Stimulated activated CD4-positive, alpha-beta T cell treated with anti-CD3 and anti-CD28 coated beads, Interleukin-2, amount 100 ng/mL, for 48 hours (primary cell): ENCODE results near the gene RUNX3.
"Not testable (repeated sequence)": the region's sequence is repeated elsewhere in the genome, so short reads cannot be mapped to it uniquely, and the experiment has no call there.

Experiments
- DNase-seq, 2 donors: peaks; one replicate each; pipeline ENCODE4 v3.0.0-alpha.2; 2020

The RUNX3 gene

GRCh38 chr1:24911651-24912155 lies 18.4 kb downstream of the RUNX3 start:
- DNase-seq, result no peak

DNA sequence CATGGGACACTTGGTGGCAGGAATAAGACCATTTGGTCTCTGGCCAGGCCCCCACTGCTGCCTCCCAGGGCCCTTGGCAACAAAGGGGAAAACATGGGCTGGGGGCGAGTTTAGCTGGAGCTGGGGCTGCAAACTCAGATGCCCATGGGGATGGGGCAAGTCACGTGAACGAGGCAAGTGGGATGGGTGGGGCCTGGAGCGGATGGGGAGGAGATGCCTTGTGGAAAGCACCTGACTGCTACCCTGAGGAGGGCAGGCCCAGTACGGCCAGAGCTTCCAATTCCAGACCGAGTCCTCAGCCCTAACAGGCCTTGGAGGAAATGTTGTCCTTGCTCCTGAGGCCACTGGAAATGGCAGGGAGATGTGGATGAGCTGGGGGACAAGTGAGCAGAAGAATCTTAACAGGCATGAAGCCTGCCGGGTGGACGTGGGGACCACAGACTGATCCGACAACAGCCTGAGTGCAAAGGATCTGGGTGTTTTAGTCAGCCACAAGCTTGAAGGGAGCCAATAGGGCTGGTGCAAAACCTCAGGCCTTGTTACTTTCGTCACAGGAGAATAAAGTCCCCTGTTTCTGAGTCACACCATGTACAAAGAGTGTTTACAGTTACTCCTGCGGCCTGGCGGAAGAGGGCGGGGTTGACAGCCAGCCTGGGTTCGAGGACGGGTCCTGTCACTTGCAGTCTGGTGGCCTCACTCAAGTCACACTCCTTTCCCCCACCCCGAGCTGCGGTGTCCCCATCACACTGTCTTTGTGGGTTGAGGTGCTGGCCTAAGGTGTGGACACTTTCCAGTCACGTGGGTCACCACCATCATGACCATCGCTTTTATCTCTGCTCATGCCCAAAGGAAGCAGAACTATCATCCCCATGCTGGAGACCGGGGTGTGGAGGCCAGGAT lies 19.1 kb downstream of the RUNX3 start:
- DNase-seq, result no peak

- DNase-seq, result no peak
These were observed 19.9 kb downstream of the RUNX3 start for GRCh38 chr1:24910210-24910609.

DNA sequence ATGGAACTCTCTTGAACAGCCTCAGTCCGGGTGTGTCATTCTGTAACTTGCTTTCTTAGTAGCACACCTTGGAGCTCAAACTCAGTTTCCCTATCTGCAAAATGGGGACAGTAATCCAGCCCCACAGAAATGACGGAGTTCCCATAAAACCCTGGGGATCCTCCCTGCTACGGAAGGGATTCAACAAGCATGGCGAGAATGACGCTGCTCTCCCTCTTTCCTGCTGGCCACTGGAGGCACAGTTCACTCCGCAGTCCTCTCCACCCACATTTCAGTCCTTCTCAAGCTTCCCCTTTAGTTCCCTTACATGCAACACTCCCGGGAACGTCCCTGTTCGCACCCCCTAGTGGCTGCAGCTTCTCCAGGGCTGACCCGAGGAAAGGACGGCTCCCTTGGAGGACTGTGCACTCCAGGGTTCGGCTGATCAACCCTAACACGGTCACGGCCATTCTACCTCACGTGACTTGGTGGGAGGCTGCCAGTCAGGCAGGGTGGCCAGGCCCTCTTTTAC lies 20.6 kb downstream of the RUNX3 start:
- DNase-seq, result no peak

DNA sequence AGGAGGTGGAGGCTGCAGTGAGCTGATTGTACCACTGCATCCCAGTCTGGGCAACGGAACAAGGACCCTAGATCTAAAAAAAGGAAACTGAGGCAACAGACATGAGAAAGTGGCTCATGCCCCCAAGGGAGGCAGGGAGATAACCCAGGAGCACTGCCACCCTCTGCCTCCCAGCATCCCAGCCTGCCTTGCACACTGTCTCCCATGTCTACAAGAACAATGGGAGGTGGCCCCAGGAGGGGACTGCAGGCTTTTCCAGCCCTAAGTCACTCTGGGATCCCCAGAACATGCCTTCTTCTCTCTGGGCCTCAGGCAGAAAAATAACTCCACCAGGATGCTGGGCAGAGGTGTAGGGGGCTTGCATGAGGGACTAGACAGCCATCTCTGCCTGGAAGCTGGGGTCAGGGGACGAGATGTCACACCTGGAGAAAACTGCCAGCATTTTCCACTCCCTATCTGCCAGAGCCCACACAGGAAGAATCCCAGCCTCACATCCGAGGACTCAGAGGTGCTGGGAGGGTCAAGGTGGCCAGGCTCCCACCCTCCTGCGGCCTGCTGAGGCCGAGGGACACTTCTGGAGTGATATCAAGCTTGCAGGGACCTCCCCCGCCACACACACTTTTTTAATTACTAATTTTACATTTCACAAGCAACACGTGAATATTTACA lies 21.4 kb downstream of the RUNX3 start:
- no peak for DNase-seq

DNA sequence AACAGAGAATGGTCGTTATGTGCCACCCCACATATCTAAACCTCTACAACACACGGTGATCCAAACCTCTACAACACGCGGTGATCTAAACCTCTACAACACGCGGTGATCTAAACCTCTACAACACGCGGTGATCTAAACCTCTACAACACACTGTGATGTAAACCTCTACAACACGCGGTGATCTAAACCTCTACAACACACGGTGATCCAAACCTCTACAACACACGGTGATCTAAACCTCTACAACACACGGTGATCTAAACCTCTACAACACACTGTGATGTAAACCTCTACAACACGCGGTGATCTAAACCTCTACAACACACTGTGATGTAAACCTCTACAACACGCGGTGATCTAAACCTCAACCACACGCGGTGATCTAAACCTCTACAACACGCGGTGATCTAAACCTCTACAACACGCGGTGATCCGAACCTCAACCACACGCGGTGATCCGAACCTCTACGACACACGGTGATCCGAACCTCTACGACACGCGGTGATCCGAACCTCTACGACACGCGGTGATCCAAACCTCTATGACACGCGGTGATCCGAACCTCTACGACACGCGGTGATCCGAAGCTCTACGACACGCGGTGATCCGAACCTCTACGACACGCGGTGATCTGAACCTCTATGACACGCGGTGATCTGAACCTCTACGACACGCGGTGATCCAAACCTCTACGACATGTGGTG lies 22.3 kb downstream of the RUNX3 start:
- not testable (repeated sequence) for DNase-seq

- DNase-seq, result no peak
These were observed 23.2 kb downstream of the RUNX3 start for GRCh38 chr1:24906760-24907490.

GRCh38 chr1:24905979-24906720 lies 23.9 kb downstream of the RUNX3 start:
- DNase-seq, result no peak

DNA sequence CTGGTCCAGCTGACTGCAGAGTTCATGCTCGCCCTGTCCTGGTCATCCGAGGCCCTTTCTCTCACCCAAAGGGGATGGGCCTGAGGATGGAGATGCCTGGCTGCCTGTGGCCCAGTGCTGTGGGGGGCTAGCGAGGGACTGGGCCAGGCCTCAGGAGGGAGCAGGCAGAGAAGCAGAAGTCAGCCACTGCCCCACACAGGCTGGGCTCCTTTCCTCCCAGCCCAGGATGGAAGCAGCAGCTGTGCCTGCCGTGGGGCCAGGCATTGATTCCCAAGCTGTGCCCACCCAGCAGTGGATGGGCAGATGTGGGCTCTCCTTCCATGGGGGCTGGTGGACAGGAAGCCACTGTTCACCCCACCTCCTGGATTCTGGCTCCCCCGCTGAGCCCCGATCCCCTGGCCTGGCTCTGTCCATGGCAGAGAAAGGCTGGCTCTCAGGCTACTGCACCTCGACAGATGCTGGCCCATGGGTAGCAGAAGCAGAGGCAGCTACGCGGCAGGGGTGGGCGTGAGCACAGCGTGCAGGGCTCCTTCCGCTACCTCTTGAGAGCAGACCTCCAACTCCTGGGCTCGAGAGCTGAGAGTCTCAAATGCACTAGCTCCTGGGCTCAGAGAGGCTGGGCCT lies 24.6 kb downstream of the RUNX3 start:
- DNase-seq, result no peak

DNA sequence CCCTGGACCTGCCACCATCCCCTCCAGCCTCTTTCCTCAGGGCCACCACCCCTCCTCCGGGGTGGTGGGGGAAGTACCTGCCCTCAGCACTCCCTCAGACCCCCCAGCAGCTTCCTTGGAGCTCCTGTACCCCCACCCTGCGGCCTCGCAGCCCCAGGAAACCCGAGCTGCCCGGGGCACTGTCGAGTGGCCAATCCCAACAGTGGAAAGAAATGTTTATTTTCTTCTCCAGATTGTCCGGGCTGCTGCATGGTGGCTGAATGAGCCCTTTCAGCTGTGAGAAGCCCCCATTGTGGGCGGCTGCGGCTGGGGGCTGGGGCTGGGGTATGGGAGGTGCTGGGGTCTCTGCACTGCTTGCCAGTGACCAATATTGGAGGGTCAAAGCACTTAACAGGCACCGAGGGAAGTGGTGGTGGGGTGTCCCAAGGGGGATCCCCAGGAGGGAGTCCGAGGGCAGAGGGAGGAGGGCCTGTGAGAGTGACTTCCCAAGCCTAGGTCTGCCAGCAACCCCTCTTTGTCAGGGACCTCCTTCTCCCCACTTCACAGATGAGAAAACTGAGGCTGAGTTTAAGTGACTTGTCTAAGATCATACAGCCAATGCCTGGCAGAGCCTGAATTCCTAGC lies 25.2 kb downstream of the RUNX3 start:
- DNase-seq, result no peak

DNA sequence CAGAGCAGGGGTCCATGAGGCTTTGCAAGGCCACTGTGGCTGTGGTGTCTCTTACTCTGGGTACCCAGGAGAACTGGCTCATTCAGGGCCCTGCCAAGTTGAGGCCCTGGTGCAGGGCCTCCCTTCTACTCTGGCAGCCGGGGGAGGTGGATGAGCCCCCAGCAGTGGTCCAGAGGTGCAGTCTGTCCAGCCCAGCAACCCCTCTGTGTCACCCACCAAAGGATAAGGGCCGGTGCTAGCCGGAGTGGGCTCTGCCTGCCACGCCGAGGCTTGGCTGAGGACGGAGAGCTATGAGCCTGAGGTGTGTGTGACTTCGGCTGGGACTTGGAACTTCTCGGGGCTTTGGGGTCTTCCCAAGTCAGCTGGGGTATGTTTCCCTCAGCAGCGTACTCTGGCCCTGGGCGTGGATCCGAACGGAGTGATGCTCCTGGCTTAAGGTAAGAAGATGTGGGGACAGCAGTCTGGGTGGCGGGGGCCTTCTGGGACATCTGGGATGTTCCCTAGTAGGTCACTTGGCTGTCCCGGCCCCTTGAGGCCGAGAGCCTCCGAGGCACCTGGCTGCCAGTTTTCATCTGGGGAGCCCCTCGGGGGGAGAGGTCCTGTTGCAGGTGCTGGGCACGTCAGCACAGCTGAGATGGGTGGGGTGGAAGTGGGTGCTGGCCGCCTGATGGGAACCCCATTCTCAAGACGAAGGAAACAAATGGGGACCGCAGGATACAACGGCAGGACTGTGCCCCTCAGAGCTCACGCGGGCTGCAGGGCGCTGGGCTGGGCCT lies 25.9 kb downstream of the RUNX3 start:
- DNase-seq, result no peak

- DNase-seq, result no peak
These were observed 26.5 kb downstream of the RUNX3 start for GRCh38 chr1:24903560-24903954.

DNA sequence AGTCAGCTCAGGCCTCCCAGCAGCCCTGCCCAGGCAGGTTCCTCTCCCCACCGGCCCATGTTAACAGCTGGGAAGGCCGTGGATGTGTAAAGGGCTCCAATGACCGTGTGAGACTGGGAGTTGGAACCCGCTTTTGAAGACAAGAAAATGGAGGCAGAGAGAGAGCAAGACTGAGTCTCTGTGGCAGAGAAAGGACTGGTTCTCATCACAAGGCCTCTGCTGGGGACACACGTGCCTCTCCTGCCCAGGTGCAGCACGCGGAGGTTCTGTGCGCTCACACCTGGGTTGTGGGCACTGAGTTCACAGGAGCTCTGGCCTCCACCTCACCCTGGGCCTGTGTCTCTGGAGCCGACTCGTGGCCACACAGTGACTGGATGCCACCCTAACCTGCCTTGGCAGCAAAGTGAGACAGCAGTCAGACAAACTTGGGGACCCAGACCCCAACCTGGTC lies 27.0 kb downstream of the RUNX3 start:
- no peak for DNase-seq

- no peak for DNase-seq
These were observed 27.6 kb downstream of the RUNX3 start for GRCh38 chr1:24902471-24902891.

DNA sequence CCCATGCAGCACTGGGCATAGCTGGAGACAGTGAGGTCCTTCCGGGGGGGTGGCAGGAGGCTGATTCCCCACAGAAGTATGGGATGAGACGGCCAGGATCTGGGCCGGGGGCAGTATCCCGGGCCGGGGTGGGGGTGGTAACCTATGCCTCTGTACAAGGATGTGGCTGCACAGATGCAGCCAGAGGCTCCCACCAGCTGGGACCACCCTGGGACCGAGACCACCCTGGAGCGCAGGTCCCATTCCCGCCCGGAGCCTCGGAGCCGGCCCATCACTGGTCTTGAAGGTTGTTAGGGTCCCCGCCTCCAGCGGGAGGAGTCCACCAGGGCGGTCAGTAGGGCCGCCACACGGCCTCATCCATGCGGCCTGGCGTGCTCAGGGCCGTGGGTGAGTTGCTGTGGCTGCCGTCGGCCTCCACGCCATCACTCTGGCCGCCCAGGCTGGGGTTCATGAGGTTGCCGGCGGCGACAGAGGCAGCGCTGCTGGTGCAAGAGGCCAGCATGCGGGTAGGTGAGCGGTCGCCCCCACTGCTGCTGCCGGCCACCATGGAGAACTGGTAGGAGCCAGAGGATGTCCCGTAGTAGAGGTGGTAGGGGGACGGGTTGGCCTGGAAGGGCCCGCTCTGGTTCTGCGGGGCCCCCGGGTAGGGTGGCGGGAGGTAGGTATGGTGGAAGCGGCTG lies 28.1 kb downstream of the RUNX3 start:
- DNase-seq, result no peak

GRCh38 chr1:24900985-24901781 lies 28.9 kb downstream of the RUNX3 start:
- DNase-seq, result no peak

- DNase-seq, result no peak
These were observed 29.6 kb downstream of the RUNX3 start for GRCh38 chr1:24900486-24900849.
